Inflammatory macrophage treated with lipopolysaccharide for 4 hours (primary cell): Measurements from ENCODE around the gene ZFP1.
"Not testable (repeated sequence)": the region's sequence is repeated elsewhere in the genome, so short reads cannot be mapped to it uniquely, and the experiment has no call there.

Source experiments
- DNase-seq: peaks from one replicate; pipeline ENCODE4 v3.0.0-alpha.2; 2020

The ZFP1 gene

DNA sequence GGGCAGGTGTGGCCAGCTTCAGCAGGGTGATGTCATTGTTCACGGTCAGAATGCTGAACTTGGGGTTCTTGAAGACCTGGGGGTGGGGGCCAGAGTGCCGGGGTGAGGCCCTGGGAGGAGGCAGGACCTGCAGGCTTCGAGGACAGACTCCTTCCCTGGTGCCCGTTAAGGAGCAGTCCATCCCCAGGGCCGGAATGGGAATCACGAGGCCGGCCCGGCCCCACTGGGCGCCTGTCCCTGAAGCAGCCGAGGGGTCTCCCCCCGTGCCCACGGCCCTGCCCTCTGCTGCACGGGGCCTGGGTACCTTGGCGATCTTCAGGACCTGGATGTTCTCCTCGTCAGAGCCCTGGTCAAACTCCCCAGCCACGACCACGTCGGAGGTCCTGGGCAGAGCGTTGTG is 57.1 kb downstream of the ZFP1 start:
- not testable (repeated sequence) for DNase-seq

DNA sequence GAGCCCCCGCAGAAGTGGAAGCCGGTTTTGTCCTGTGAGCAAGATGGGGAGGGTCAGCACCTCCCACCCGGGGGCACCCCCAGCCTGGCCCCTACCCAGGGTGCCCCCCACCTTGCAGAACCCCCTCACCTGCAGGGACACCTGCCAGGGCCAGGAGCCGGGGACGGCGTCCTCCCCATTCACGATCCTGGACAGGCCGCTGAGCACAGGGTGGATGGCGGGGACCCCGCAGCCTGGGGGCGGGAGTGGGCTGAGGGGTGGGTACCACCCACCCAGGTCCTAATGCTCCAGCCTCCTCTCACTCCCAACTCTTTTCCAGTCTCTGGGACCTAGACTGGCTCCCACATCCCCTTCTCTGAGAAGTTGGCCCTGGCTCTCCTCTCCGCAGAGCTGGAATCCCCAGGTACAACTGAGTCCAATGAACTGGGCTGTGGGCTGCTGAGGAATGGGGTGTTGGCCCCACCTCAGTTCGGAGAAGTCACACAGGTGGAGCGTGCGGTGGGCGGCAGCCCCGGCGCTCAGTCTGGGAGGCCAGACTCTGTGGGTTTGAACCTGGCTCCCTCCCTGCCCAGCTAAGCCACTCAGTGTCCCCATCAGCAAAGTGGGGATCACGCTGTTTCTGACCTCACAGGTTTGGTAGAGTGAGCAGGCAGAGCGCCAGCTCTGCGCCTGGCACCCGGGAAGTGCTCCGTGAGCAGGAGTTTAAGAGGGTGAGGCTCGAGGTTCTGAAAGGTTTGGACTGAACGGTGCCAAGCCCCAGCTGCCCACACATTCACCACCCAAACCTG is 57.8 kb downstream of the ZFP1 start:
- not testable (repeated sequence) for DNase-seq

DNA sequence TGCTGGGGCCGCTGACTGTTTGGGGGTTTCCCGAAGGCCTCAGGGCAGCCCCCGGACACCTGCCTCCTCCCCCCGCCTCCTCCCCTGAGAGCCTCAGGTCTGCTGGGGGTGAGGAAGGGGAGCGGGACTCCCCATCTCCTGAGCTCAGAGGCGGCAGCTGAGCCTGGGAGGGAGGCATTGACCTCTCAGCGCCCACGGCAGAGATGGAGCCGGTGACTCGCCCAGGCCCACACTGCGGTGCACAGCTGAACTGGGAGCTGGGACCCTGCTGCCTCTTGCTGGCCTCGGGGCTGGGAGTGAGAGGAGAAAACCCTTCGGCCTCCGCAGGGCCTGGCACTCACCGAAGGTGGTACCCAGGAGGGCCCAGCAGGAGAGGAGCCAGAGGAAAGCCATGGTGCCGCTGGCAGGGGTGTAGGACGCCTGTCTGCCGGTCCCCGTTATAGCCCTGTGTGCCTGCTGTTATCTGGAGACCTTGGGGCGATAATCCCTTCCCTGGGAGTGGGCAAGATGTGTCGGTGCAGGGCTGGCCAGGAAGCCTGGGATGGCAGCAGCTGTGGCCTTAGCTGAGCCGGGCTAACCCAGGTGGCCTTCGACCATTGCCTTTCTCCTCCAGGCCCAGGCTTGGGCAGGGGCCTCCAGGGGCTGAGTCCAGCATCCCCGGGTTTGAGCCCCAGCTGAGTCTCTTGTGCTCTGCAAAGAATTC is 58.6 kb downstream of the ZFP1 start, which contains the start of gene CTRB2:
Gene CTRB2 (minus strand): TSS at position 413 of the 703 bp plus-strand sequence. CDS start 20 bp downstream, at position 393.
- no peak for DNase-seq

DNA sequence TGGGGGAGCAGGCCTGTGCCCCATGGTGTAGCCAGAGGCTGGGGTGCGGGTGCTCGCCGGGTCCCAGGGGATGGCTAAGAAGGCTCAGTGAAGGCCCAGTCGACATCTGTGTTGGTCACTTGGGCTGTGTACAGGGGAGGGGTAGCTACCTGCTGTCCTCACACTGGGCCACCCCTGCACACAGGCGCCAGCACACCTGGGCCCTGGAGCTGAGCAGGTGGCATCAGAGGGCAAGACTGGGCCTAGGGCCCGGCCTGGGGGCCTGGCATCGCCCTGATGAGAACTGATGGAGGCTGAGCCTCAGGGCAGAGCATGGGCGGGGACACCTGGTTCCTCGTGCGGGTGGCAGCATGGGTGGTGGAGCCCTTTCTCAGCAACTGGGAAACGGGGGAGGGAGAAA is 59.5 kb downstream of the ZFP1 start:
- no peak for DNase-seq

DNA sequence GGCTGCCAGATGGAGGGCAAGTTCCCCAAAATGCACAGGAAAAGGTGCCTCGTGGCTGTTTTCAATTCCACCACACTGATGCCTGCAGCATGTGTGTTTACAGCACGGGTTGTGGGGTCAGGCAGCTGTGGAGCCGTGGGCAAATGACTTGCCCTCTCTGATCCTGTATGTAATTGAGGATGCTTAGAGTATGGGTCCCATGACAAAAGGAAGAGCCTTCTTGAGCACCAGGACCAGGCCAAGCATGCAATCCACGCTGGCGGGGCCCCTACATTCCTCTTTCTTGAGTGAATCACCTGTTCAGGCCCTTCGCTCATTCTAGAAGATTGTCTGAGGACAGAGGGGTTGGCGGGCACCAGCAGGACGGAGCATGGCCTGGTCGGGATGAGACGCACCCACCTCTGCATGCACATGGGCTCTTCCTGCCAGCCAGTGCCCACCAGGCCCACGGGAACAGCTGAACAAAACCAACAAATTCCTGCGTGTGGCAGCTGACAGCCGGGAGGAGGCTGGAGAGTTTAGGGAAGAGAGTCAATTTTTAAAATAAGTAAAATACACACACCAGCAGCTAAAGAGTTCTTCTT is 60.0 kb downstream of the ZFP1 start:
- DNase-seq = no peak

DNA sequence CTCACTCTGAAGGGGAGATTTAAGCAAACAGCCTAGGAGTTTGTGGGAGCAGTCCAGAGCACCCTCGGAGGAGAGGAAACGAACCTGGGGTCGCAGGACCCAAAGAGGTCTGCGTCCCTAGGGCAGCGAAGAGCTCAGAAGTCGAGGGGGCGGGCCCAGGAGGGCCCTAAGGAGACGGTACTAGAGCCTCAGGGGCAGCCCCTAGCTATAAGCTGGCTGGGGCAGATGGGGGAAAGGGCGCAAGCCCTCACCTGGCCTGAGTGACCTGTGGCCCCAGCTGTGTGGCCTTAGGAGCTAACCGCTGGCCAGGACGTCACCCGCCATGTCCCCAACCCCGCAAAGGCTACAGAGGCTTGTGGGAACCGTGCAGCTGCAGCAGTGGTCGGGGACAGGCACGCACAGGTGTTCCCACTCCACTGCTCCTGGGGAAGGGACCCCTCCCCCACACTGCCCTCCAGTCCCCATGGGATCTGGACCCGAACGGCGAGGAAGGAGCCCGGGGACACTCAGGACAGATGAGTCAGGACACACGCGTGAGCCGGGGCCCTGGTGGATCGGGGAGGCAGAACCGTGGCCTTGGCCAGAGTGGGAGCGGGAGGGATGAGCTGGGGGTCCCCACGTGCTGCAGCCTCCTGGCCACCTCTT is 60.7 kb downstream of the ZFP1 start:
- DNase-seq = no peak

DNA sequence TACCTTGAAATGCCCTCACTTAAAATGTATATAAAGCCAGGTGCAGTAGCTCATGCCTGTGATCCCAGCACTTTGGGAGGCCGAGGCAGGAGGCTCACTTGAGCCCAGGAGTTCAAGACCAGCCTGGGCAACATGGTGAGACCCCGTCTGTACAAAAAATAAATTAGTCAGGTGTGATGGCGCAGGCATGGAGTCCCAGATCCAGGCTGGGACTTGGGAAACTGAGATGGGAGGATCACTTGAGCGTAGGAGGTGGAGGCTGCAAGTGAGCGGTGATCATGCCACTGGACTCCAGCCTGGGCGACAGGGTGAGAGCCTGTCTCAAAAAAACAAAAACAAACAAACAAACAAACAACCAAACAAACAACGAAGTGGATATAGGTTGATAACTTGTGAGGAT is 61.2 kb downstream of the ZFP1 start:
- not testable (repeated sequence) for DNase-seq

DNA sequence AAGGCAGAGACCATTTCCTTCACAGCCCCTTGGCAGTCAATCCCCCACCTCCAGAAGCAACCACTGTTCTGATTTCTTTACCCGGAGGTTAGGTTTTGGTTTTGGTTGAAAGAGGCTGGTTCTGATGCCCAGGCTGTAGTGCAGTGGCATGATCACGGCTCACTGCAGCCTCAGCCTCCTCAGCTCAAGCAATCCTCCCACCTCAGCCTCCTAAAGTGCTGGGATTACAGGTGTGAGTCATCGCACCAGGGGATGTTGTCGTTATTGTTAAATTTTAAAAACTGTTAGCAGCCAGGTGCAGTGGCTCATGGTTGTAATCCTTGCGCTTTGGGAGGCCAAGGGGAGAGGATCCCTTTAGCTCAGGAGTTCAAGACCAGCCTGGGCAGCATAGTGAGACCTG is 61.6 kb downstream of the ZFP1 start:
- no peak for DNase-seq

DNA sequence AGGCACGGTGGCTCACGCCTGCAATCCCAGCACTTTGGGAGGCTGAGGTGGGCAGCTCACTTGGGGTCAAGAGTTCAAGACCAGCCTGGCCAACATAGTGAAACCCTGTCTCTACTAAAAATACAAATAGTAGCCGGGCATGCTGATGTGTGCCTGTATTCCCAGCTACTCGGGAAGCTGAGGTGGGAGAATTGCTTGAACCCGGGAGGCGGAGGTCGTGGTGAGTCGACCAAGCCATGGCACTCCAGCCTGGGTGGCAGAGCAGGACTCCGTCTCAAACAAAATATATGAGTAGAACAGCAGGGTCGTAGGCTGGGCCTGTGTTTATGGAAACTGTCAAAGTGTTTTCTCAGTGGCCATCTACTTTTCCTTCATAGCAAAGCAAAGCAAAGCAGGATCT is 63.0 kb downstream of the ZFP1 start:
- DNase-seq = not testable (repeated sequence)

DNA sequence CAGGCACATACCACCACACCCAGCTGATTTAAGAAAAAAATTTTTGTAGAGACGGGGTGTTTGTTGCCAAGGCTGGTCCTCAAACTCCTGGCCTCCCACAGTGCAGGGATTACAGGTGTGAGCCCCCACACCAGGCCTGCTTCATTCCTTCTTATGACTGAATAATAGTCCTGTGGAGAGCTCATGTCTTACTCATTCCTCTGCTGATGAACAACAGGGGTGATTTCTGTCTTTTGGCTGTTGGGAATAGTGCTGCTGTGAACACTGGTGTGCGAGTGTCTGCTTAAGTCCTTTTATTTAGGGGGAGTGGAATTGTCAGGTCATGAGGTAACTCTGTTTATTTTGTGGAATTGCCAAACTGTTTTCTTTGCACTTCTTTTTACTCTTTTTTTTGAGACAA is 67.8 kb downstream of the ZFP1 start:
- DNase-seq = no peak

DNA sequence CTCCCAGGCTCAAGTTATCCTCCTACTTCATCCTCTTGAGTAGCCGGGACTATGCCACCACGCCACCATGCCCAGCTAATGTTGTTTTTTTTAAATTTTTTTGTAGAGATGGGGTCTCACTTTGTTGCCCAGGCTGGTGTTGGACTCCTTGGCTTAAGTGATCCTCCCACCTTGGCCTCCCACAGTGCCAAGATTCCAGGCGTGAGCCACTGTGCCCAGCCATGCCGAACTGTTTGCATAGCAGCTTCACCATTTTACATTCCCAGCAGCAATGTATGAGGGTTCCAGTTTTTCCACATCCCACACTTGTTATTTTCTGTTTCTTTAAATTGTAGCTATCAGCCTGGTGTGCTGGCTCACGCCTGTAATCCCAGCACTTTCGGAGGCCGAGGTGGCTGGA is 68.3 kb downstream of the ZFP1 start:
- no peak for DNase-seq

DNA sequence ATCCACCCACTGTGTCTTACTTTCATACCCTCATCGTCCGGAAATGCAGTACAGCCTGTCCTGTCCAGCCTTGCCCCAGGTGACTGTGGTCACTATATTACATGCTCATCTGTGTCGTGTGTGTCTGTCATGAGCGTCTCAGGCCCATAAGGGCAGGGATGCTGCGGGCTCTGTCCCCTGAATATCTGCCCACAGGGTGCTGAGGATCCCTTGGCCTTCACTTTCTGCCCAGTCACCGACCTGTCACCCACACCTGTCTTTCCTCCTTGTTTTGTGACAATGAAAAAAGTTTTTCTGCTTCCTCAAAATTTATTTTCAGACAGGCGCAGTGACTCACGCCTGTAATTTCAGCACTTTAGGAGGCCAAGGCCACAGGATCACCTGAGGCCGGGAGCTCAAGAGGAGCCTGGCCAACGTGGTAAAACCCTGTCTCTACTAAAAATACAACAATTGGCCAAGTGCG is 69.1 kb downstream of the ZFP1 start:
- DNase-seq = no peak

DNA sequence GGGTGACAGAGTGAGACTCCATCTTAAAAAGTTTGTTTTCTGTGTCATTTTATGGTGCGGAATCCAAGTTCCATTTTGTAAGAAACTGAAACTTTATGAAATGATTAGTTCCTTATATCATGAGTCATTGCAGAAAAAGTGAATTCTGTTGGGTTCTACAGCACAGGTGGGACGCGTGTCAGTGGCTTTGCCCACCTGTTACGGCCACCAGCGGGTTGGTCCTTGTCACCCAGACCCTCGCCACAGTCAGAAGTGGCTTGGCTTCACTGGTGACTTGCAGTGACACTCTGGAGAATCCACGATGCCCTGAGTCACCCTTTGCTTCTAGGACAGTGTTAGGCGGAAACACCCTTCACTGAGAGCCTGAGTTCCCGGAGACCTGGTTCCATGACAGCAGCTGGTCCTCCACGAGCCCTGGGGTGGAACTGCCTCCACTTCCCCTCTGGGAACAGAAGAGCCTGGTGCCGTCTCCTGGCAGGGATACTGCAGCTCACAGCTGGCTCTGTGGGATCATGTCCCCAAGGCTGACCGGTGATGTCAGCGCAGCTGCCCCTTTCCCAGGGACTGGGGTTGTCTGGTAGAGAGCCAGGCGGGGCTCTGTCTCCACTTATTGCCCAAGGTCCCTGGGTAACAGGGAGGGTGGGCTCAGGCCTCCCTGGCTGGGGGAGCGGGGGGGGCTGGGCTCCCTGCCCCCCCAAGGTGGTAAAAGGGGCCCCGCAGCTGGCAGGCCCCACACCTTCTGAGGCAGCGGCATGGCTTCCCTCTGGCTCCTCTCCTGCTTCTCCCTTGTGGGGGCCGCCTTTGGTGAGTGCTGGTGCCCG is 70.1 kb downstream of the ZFP1 start, which contains the start of gene CTRB1:
Gene CTRB1 (plus strand): TSS at position 733 of the 821 bp plus-strand sequence. CDS start 20 bp downstream, at position 753.
- DNase-seq = peak; percentile 9

DNA sequence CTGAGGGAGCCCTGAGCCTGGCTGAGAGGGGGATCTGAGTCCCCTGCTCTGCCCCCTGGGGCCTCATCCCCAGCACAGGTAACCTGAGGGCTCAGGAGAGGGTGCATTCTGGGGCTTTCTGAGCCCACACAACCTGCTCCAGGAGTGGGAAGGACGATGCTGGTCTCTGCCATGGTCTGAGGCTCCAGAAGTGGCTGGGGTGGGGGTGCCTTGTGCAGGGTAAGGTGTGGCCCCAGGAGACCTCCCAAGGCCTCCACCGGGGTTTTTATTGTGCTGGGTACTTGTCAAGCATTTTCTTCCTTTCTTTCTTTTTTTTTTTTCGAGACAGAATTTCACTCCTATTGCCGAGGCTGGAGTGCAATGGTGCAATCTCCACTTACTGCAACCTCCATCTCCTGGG is 70.8 kb downstream of the ZFP1 start:
- no peak for DNase-seq

DNA sequence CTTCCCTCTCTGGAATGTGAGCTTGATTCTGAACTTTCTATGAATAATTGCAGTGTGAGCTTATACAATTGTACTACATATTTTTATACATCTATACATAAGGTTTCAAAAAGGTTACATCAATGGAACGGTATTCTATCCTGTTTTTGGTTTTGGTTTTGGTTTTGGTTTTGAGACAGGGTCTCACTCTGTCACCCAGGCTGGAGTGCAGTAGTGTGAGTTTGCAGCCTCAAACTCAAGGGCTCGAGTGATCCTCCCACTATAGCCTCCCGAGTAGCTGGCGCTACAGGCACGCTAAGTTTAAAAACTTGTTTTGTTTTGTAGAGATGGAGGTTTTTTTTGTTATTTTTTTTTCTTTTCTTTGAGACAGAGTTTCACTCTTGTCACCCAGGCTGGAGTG is 71.5 kb downstream of the ZFP1 start:
- peak; percentile 24 for DNase-seq
